Testis (tissue), 3 donors: Measurements from ENCODE around the gene CLEC10A. TPM values are rescaled to one million over a fixed set of nuclear protein-coding genes. Genes with fewer than 3 reads are reported as not detected.
"Not testable (repeated sequence)": the region's sequence is repeated elsewhere in the genome, so short reads cannot be mapped to it uniquely, and the experiment has no call there.

ENCODE experiments used
- DNase-seq: peaks from one replicate; pipeline ENCODE4 v3.0.0-alpha.2; 2019
- H3K27ac ChIP-seq, 2 donors: fragments of 200-600 bp; sonication (generic); one replicate each; pipeline ENCODE4 v1.5.1; 2019
- H3K27me3 ChIP-seq: fragments of 200-600 bp; sonication (generic); one replicate; pipeline ENCODE4 v1.5.1; 2019
- H3K36me3 ChIP-seq: fragments of 200-600 bp; sonication (generic); one replicate; pipeline ENCODE4 v1.5.1; 2017; ENCODE audit warnings: low read depth; ENCODE audit errors: missing control alignments
- H3K4me1 ChIP-seq: fragments of 200-600 bp; sonication (generic); one replicate; pipeline ENCODE4 v1.5.1; 2019
- H3K4me3 ChIP-seq, 2 donors: fragments of 200-600 bp; sonication (generic); one replicate each; pipeline ENCODE4 v1.5.1; 2017 to 2019
- H3K9me3 ChIP-seq: fragments of 200-600 bp; sonication (generic); one replicate; pipeline ENCODE4 v1.5.1; 2017
- CTCF ChIP-seq, 3 experiments: fragments of 450-650 bp in 2 of 3; fragments of 200-600 bp in 1 of 3; sonication (generic) in 1 of 3; IDR thresholded peaks; one replicate each; pipeline ENCODE4 v1.5.1; 2016 to 2019; ENCODE audit warnings: antibody characterized with exemption in 3 of 3, mild to moderate bottlenecking in 2 of 3, moderate library complexity in 1 of 3
- POLR2A ChIP-seq: fragments of 450-650 bp; IDR thresholded peaks from one replicate; pipeline ENCODE4 v1.6.1; 2017; ENCODE audit warnings: antibody characterized with exemption, mild to moderate bottlenecking, moderate library complexity
- WGBS, 2 donors: methylation state at CpG; one replicate each; pipeline ENCODE4 v1.1.5; 2018; 5-methylcytosine and 5-hydroxymethylcytosine counted together
- intact Hi-C: fragments of 100-400 bp; cut with DNase I; formaldehyde crosslinking; loops from one replicate; pipeline ENCODE4 v1.15.1; 2023; ENCODE audit warnings: low total_unique reads
- polyA plus RNA-seq: library from polyadenylated mRNA; stranded (reverse); fragments of 350-450 nt; fragmentation: Illumina TruSeq; extraction: RNeasy Lipid Tissue Mini Kit (QIAGEN cat#74804); gene quantifications from one replicate; pipeline ENCODE4 v1.2.3, GENCODE V29; 2014; ENCODE audit warnings: low read depth, low replicate concordance; ENCODE audit not compliant: insufficient read depth
- total RNA-seq, 2 donors: library from RNA; depleted of rRNA; stranded (reverse); fragments of >200 nt; gene quantifications; one replicate each; pipeline ENCODE4 v1.2.3, GENCODE V29; 2016

CLEC10A gene
- total and polyA plus RNA-seq, 3 donors from 2014 or later: 3.5 to 11.7 (median 3.8) TPM

- no peak overlapping the region for H3K27ac ChIP-seq
- TF ChIP-seq POLR2A (no peak), CTCF (IDR thresholded peaks at IDR 0.05) (no peak)
- peaks cover 10% of the 10 kb centered on the region for H3K4me1 ChIP-seq
- intact Hi-C loops: no loop called here
- no peaks in the 10 kb centered on the region for H3K27me3 ChIP-seq
- WGBS, 2 donors: 72 to 80% methylated on average over 5 of the region's 5 CpGs
- H3K9me3 ChIP-seq: no peaks in the 10 kb centered on the region
- no peaks in the 10 kb centered on the region for H3K36me3 ChIP-seq
- H3K4me3 ChIP-seq: no peak overlapping the region
- DNase-seq: no peak
Observed at GRCh38 chr17:7124923-7125322, 44.9 kb upstream of the CLEC10A start.

DNA sequence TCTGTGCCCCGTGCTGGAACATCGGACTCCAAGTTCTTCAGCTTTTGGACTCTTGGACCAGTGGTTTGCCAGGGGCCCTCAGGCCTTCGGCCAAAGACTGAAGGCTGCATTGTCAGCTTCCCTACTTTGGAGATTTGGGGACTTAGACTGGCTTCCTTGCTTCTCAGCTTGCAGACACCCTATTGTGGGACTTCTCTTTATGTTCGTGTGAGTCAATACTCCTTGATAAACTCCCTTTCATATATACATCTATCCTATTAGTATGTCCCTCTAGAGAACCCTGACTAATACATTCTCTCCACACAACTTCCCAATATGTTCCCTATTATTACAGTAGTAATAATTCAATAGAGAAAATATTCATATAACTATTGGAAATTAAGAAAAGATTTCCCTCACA lies 43.8 kb upstream of the CLEC10A start:
- intact Hi-C loops: no loop called here
- no peaks in the 10 kb centered on the region for H3K27me3 ChIP-seq
- no peaks in the 10 kb centered on the region for H3K36me3 ChIP-seq
- peaks cover 10% of the 10 kb centered on the region for H3K4me1 ChIP-seq
- no peaks in the 10 kb centered on the region for H3K9me3 ChIP-seq
- TF ChIP-seq POLR2A: no peak
- no peak overlapping the region for H3K27ac ChIP-seq
- no peak overlapping the region for H3K4me3 ChIP-seq
- WGBS, 2 donors: 61 to 72% methylated on average over 2 to 4 of the region's 4 CpGs
- DNase-seq: no peak

- no peaks in the 10 kb centered on the region for H3K27me3 ChIP-seq
Observed at GRCh38 chr17:7122381-7122780, 42.3 kb upstream of the CLEC10A start.

GRCh38 chr17:7120635-7121034 lies 40.6 kb upstream of the CLEC10A start:
- H3K27me3 ChIP-seq, H3K9me3 ChIP-seq, intact Hi-C loops, H3K36me3 ChIP-seq, DNase-seq, H3K4me3 ChIP-seq: not testable (repeated sequence)
- H3K27ac ChIP-seq: peak overlapping the region; percentile 39 to 44
- WGBS, 2 donors: 61 to 76% methylated on average over 12 of the region's 12 CpGs
- peaks cover 10% of the 10 kb centered on the region for H3K4me1 ChIP-seq

More at GRCh38 chr17:7122381-7122780, 42.3 kb upstream of the CLEC10A start:
- WGBS, 2 donors: 49 to 53% methylated on average over 4 of the region's 4 CpGs
- H3K4me3 ChIP-seq: no peak overlapping the region
- intact Hi-C loops: no loop called here
- H3K4me1 ChIP-seq: peaks cover 10% of the 10 kb centered on the region
- no peak for DNase-seq
- H3K9me3 ChIP-seq: no peaks in the 10 kb centered on the region
- peak overlapping the region in 1 of 2 donors; percentile 3 for H3K27ac ChIP-seq
- TF ChIP-seq CTCF (IDR thresholded peaks at IDR 0.05): no peak
- TF ChIP-seq POLR2A: no peak
- no peaks in the 10 kb centered on the region for H3K36me3 ChIP-seq

DNA sequence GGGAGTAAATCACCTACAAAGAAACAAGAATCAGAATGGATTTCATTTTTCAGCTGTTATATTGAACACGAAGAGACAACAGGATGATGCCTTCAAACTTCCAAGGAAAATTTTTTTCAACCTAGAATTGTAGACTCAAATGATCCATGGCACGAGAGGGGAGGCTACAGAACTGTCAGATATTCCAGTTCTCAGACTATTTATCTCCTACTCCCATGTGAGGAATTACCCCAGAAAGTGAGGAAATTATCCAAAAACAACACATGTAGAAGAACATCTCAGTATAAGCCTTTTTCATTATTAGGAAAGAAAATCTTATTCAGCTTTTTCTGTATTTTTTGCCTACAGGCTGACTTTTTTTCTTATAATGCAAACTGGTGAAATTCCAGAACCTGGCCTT lies 40.1 kb upstream of the CLEC10A start:
- H3K27me3 ChIP-seq: no peaks in the 10 kb centered on the region
- TF ChIP-seq CTCF (IDR thresholded peaks at IDR 0.05) (no peak), POLR2A (no peak)
- H3K9me3 ChIP-seq: no peaks in the 10 kb centered on the region
- H3K4me1 ChIP-seq: peaks cover 10% of the 10 kb centered on the region
- intact Hi-C loops: no loop called here
- peak overlapping the region; percentile 39 to 54 for H3K27ac ChIP-seq
- H3K36me3 ChIP-seq: no peaks in the 10 kb centered on the region
- no peak overlapping the region for H3K4me3 ChIP-seq
- DNase-seq: no peak
- WGBS, 2 donors: 52% methylated on average over 2 of the region's 2 CpGs

GRCh38 chr17:7119314-7119713 lies 39.3 kb upstream of the CLEC10A start:
- Histone ChIP-seq H3K27ac (peak overlapping the region in 1 of 2 donors; percentile 54), H3K27me3 (no peaks in the 10 kb centered on the region), H3K36me3 (no peaks in the 10 kb centered on the region), H3K4me1 (peaks cover 10% of the 10 kb centered on the region), H3K9me3 (no peaks in the 10 kb centered on the region), H3K4me3 (no peak overlapping the region)
- 64 to 65% methylated on average over 11 of the region's 11 CpGs for WGBS, 2 donors
- no peak for DNase-seq
- intact Hi-C loops: no loop called here
- no peak for TF ChIP-seq POLR2A
